ENCODE measurements around the gene KIF12.

Gene KIF12

GRCh38 chr9:114053246-114054005 lies 45.7 kb downstream of the KIF12 start:
- H3K27me3 ChIP-seq (ENCODE audit: insufficient read depth, low read length), result no peaks in the 10 kb centered on the region
- no peak overlapping the region for H4K12ac ChIP-seq (ENCODE audit: low read depth, low read length)
- H3K79me2 ChIP-seq (ENCODE audit: control insufficient read depth, insufficient read depth, low read length, poor library complexity), result no peaks in the 10 kb centered on the region
- H4K8ac ChIP-seq (ENCODE audit: low read depth, low read length), result no peak overlapping the region
- H3K36me3 ChIP-seq (ENCODE audit: control insufficient read depth in 1 of 2, insufficient read depth in 2 of 2, low read length in 2 of 2), result peaks cover 19 to 34% of the 10 kb centered on the region in 2 experiments
- WGBS (ENCODE audit: extremely low coverage, insufficient coverage, insufficient read length), result no CpG with 5 or more reads among the region's 8 CpGs
- H3K4ac ChIP-seq (ENCODE audit: low read depth, low read length), result no peak overlapping the region
- no peak overlapping the region for H4K91ac ChIP-seq (ENCODE audit: low read depth, low read length)
- H3K27ac ChIP-seq (ENCODE audit: low read depth, low read length), result no peak overlapping the region
- H3K9me3 ChIP-seq (ENCODE audit: insufficient read depth, low read depth, low read length), result no peaks in the 10 kb centered on the region
- H3K79me1 ChIP-seq (ENCODE audit: low read length), result no peaks in the 10 kb centered on the region
- H3K9ac ChIP-seq (ENCODE audit: low read length), result no peak overlapping the region
- no peak overlapping the region for H3K4me2 ChIP-seq (ENCODE audit: low read length)
- no peak overlapping the region for H2BK120ac ChIP-seq (ENCODE audit: insufficient read depth, low read length, poor library complexity)
- DNase-seq, result no peak
- H2AFZ ChIP-seq (ENCODE audit: insufficient read depth, low read length, poor library complexity), result no peak overlapping the region
- no peak overlapping the region for H3K18ac ChIP-seq (ENCODE audit: low read length)
- H3K14ac ChIP-seq (ENCODE audit: low read length), result no peak overlapping the region
- H2BK12ac ChIP-seq (ENCODE audit: low read length), result no peak overlapping the region
- no peak overlapping the region for H2AK5ac ChIP-seq (ENCODE audit: low read length)
- H3K23ac ChIP-seq (ENCODE audit: low read length), result no peak overlapping the region
- H3K4me3 ChIP-seq (ENCODE audit: low read depth, low read length), result no peak overlapping the region
- H3K4me1 ChIP-seq (ENCODE audit: control insufficient read depth in 1 of 2, insufficient read depth in 2 of 2, low read length in 2 of 2), result no peaks in the 10 kb centered on the region
- H2BK5ac ChIP-seq (ENCODE audit: low read depth, low read length, poor library complexity), result no peak overlapping the region

- no peak overlapping the region for H3K27ac ChIP-seq (ENCODE audit: low read depth, low read length)
- H3K36me3 ChIP-seq (ENCODE audit: control insufficient read depth in 1 of 2, insufficient read depth in 2 of 2, low read length in 2 of 2), result peaks cover 19 to 35% of the 10 kb centered on the region in 2 experiments
These were observed 47.4 kb downstream of the KIF12 start for GRCh38 chr9:114051706-114052105.

GRCh38 chr9:114051281-114051680 lies 47.8 kb downstream of the KIF12 start:
- H2AK5ac ChIP-seq (ENCODE audit: low read length), result no peak overlapping the region
- H3K79me2 ChIP-seq (ENCODE audit: control insufficient read depth, insufficient read depth, low read length, poor library complexity), result no peaks in the 10 kb centered on the region
- no peak overlapping the region for H3K4ac ChIP-seq (ENCODE audit: low read depth, low read length)
- no peak overlapping the region for H2BK120ac ChIP-seq (ENCODE audit: insufficient read depth, low read length, poor library complexity)
- H3K18ac ChIP-seq (ENCODE audit: low read length), result no peak overlapping the region
- H3K14ac ChIP-seq (ENCODE audit: low read length), result no peak overlapping the region
- no peak overlapping the region for H3K4me3 ChIP-seq (ENCODE audit: low read depth, low read length)
- no peak overlapping the region for H4K8ac ChIP-seq (ENCODE audit: low read depth, low read length)
- H2AFZ ChIP-seq (ENCODE audit: insufficient read depth, low read length, poor library complexity), result no peak overlapping the region
- H4K91ac ChIP-seq (ENCODE audit: low read depth, low read length), result no peak overlapping the region
- no peak overlapping the region for H3K9ac ChIP-seq (ENCODE audit: low read length)
- no peaks in the 10 kb centered on the region for H3K27me3 ChIP-seq (ENCODE audit: insufficient read depth, low read length)
- no peak overlapping the region for H3K23ac ChIP-seq (ENCODE audit: low read length)
- no peak overlapping the region for H2BK5ac ChIP-seq (ENCODE audit: low read depth, low read length, poor library complexity)
- no peak overlapping the region for H4K12ac ChIP-seq (ENCODE audit: low read depth, low read length)
- no peaks in the 10 kb centered on the region for H3K9me3 ChIP-seq (ENCODE audit: insufficient read depth, low read depth, low read length)
- no peaks in the 10 kb centered on the region for H3K79me1 ChIP-seq (ENCODE audit: low read length)
- H2BK12ac ChIP-seq (ENCODE audit: low read length), result no peak overlapping the region
- H3K36me3 ChIP-seq (ENCODE audit: control insufficient read depth in 1 of 2, insufficient read depth in 2 of 2, low read length in 2 of 2), result peaks cover 19 to 35% of the 10 kb centered on the region in 2 experiments
- no peak overlapping the region for H3K27ac ChIP-seq (ENCODE audit: low read depth, low read length)
- DNase-seq, result no peak
- no CpG with 5 or more reads among the region's 15 CpGs for WGBS (ENCODE audit: extremely low coverage, insufficient coverage, insufficient read length)
- H3K4me2 ChIP-seq (ENCODE audit: low read length), result no peak overlapping the region
- H3K4me1 ChIP-seq (ENCODE audit: control insufficient read depth in 1 of 2, insufficient read depth in 2 of 2, low read length in 2 of 2), result no peaks in the 10 kb centered on the region

More at GRCh38 chr9:114051706-114052105, 47.4 kb downstream of the KIF12 start:
- Histone ChIP-seq H4K91ac (ENCODE audit: low read depth, low read length) (no peak overlapping the region), H3K79me2 (ENCODE audit: control insufficient read depth, insufficient read depth, low read length, poor library complexity) (no peaks in the 10 kb centered on the region), H3K4me2 (ENCODE audit: low read length) (no peak overlapping the region), H4K8ac (ENCODE audit: low read depth, low read length) (no peak overlapping the region), H3K79me1 (ENCODE audit: low read length) (no peaks in the 10 kb centered on the region), H3K27me3 (ENCODE audit: insufficient read depth, low read length) (no peaks in the 10 kb centered on the region), H3K4me3 (ENCODE audit: low read depth, low read length) (no peak overlapping the region), H3K4ac (ENCODE audit: low read depth, low read length) (no peak overlapping the region), H2BK120ac (ENCODE audit: insufficient read depth, low read length, poor library complexity) (no peak overlapping the region), H4K12ac (ENCODE audit: low read depth, low read length) (no peak overlapping the region), H3K9ac (ENCODE audit: low read length) (no peak overlapping the region), H3K9me3 (ENCODE audit: insufficient read depth, low read depth, low read length) (no peaks in the 10 kb centered on the region), H3K23ac (ENCODE audit: low read length) (no peak overlapping the region), H3K14ac (ENCODE audit: low read length) (no peak overlapping the region), H2BK5ac (ENCODE audit: low read depth, low read length, poor library complexity) (no peak overlapping the region), H2AK5ac (ENCODE audit: low read length) (no peak overlapping the region), H3K18ac (ENCODE audit: low read length) (no peak overlapping the region), H3K4me1 (ENCODE audit: control insufficient read depth in 1 of 2, insufficient read depth in 2 of 2, low read length in 2 of 2) (no peaks in the 10 kb centered on the region), H2BK12ac (ENCODE audit: low read length) (no peak overlapping the region), H2AFZ (ENCODE audit: insufficient read depth, low read length, poor library complexity) (no peak overlapping the region)
- no peak for DNase-seq
- WGBS (ENCODE audit: extremely low coverage, insufficient coverage, insufficient read length), result no CpG with 5 or more reads among the region's 7 CpGs

- Histone ChIP-seq H2BK5ac (ENCODE audit: low read depth, low read length, poor library complexity) (no peak overlapping the region), H3K18ac (ENCODE audit: low read length) (no peak overlapping the region), H3K36me3 (ENCODE audit: control insufficient read depth in 1 of 2, insufficient read depth in 2 of 2, low read length in 2 of 2) (peaks cover 19 to 35% of the 10 kb centered on the region in 2 experiments), H3K79me1 (ENCODE audit: low read length) (no peaks in the 10 kb centered on the region), H3K4ac (ENCODE audit: low read depth, low read length) (no peak overlapping the region), H3K9ac (ENCODE audit: low read length) (no peak overlapping the region), H3K79me2 (ENCODE audit: control insufficient read depth, insufficient read depth, low read length, poor library complexity) (no peaks in the 10 kb centered on the region), H4K12ac (ENCODE audit: low read depth, low read length) (no peak overlapping the region), H4K91ac (ENCODE audit: low read depth, low read length) (no peak overlapping the region), H3K23ac (ENCODE audit: low read length) (no peak overlapping the region), H2BK120ac (ENCODE audit: insufficient read depth, low read length, poor library complexity) (no peak overlapping the region), H3K27me3 (ENCODE audit: insufficient read depth, low read length) (no peaks in the 10 kb centered on the region), H3K9me3 (ENCODE audit: insufficient read depth, low read depth, low read length) (no peaks in the 10 kb centered on the region), H3K4me3 (ENCODE audit: low read depth, low read length) (no peak overlapping the region), H3K14ac (ENCODE audit: low read length) (no peak overlapping the region), H2AFZ (ENCODE audit: insufficient read depth, low read length, poor library complexity) (no peak overlapping the region), H3K4me1 (ENCODE audit: control insufficient read depth in 1 of 2, insufficient read depth in 2 of 2, low read length in 2 of 2) (no peaks in the 10 kb centered on the region), H3K27ac (ENCODE audit: low read depth, low read length) (no peak overlapping the region), H3K4me2 (ENCODE audit: low read length) (no peak overlapping the region), H2AK5ac (ENCODE audit: low read length) (no peak overlapping the region), H2BK12ac (ENCODE audit: low read length) (no peak overlapping the region), H4K8ac (ENCODE audit: low read depth, low read length) (no peak overlapping the region)
- no peak for DNase-seq
- no CpG with 5 or more reads among the region's 6 CpGs for WGBS (ENCODE audit: extremely low coverage, insufficient coverage, insufficient read length)
These were observed 48.4 kb downstream of the KIF12 start for GRCh38 chr9:114050646-114051045.
